Type B pancreatic cell (in vitro differentiated cells): Measurements from ENCODE around the gene KCNF1. TPM values are rescaled to one million over a fixed set of nuclear protein-coding genes. Genes with fewer than 3 reads are reported as not detected.

Experiments used
- DNase-seq: peaks from one replicate; pipeline ENCODE4 v3.0.0; 2021; ENCODE audit warnings: mixed read lengths; ENCODE audit not compliant: unreplicated experiment; ENCODE audit errors: extremely low spot score
- H3K27ac Mint-ChIP-seq: 2 replicates; pipeline ENCODE4 v1.8.0; 2021; ENCODE audit warnings: mild to moderate bottlenecking, mixed read lengths
- H3K27me3 Mint-ChIP-seq: 2 replicates; pipeline ENCODE4 v1.8.0; 2021; ENCODE audit warnings: mixed read lengths
- H3K36me3 Mint-ChIP-seq: 2 replicates; pipeline ENCODE4 v1.8.0; 2021; ENCODE audit warnings: mixed read lengths
- H3K4me1 Mint-ChIP-seq: one replicate; pipeline ENCODE4 v1.8.0; 2021; ENCODE audit warnings: mixed read lengths; ENCODE audit not compliant: unreplicated experiment
- H3K4me3 Mint-ChIP-seq: 2 replicates; pipeline ENCODE4 v1.8.0; 2021; ENCODE audit warnings: mild to moderate bottlenecking, mixed read lengths
- H3K9me3 Mint-ChIP-seq: 2 replicates; pipeline ENCODE4 v1.8.0; 2021; ENCODE audit warnings: mixed read lengths
- CTCF ChIP-seq: fragments of 200-600 bp; sonication (generic); conservative IDR thresholded peaks from 2 replicates; pipeline ENCODE4 v1.5.0; 2021; ENCODE audit warnings: antibody characterized with exemption, mild to moderate bottlenecking
- total RNA-seq: library from RNA; stranded (reverse); gene quantifications from 2 replicates; pipeline ENCODE4 v1.2.1, GENCODE V29; 2021; ENCODE audit warnings: low replicate concordance

KCNF1 gene
- total RNA-seq, 1 donor from 2014 or later, result 3.6 TPM

GRCh38 chr2:10919410-10919770, 7.7 kb downstream of the KCNF1 start:
- TF ChIP-seq CTCF, result no peak
- Mint-ChIP-seq H3K27ac (no peak overlapping the region), H3K36me3 (no peaks in the 10 kb centered on the region), H3K9me3 (no peaks in the 10 kb centered on the region), H3K4me3 (no peak overlapping the region), H3K4me1 (peaks cover 10% of the 10 kb centered on the region), H3K27me3 (peaks cover 44% of the 10 kb centered on the region)
- DNase-seq, result no peak

- peaks cover 42% of the 10 kb centered on the region for H3K27me3 Mint-ChIP-seq
- H3K9me3 Mint-ChIP-seq, result no peaks in the 10 kb centered on the region
- TF ChIP-seq CTCF, result no peak
- no peak for DNase-seq
- H3K27ac Mint-ChIP-seq, result no peak overlapping the region
- H3K4me3 Mint-ChIP-seq, result no peak overlapping the region
- H3K4me1 Mint-ChIP-seq, result peaks cover 10% of the 10 kb centered on the region
- H3K36me3 Mint-ChIP-seq, result no peaks in the 10 kb centered on the region
Observed at GRCh38 chr2:10919771-10920621, 8.3 kb downstream of the KCNF1 start.

GRCh38 chr2:10920764-10921388, 9.1 kb downstream of the KCNF1 start:
- H3K4me1 Mint-ChIP-seq, result peaks cover 10% of the 10 kb centered on the region
- H3K27ac Mint-ChIP-seq, result no peak overlapping the region
- no peak for TF ChIP-seq CTCF
- DNase-seq, result no peak
- no peaks in the 10 kb centered on the region for H3K9me3 Mint-ChIP-seq
- no peaks in the 10 kb centered on the region for H3K36me3 Mint-ChIP-seq
- H3K27me3 Mint-ChIP-seq, result peaks cover 39% of the 10 kb centered on the region
- H3K4me3 Mint-ChIP-seq, result no peak overlapping the region

- Mint-ChIP-seq H3K27ac (no peak overlapping the region), H3K36me3 (no peaks in the 10 kb centered on the region), H3K4me3 (no peak overlapping the region), H3K27me3 (peaks cover 41% of the 10 kb centered on the region), H3K9me3 (no peaks in the 10 kb centered on the region), H3K4me1 (peaks cover 5% of the 10 kb centered on the region)
- no peak for TF ChIP-seq CTCF
- DNase-seq, result no peak
Observed at GRCh38 chr2:10921525-10921924, 9.8 kb downstream of the KCNF1 start.

- Mint-ChIP-seq H3K4me1 (peaks cover 5% of the 10 kb centered on the region), H3K36me3 (no peaks in the 10 kb centered on the region), H3K9me3 (no peaks in the 10 kb centered on the region), H3K4me3 (no peak overlapping the region), H3K27ac (no peak overlapping the region), H3K27me3 (peaks cover 34% of the 10 kb centered on the region)
- no peak for DNase-seq
- TF ChIP-seq CTCF, result no peak
Observed at GRCh38 chr2:10922307-10923007, 10.7 kb downstream of the KCNF1 start.
